Activated CD4-positive, CD25-positive, alpha-beta regulatory T cell treated with anti-CD3 and anti-CD28 coated beads, Interleukin-2, amount 50 U/mL, for 16 hours (primary cell): ENCODE data around the gene LTB4R2.
A peak's percentile ranks its signal among the peaks of the same experiment; 100 is the strongest.

Experiments used
- DNase-seq: peaks from one replicate; pipeline ENCODE4 v3.0.0-alpha.2; 2020; ENCODE audit warnings: low read depth, low spot score

Gene LTB4R2

GRCh38 chr14:24277606-24278321 lies 32.2 kb upstream of the LTB4R2 start:
- DNase-seq = no peak

GRCh38 chr14:24278424-24278823 lies 31.5 kb upstream of the LTB4R2 start:
- DNase-seq = no peak

GRCh38 chr14:24279301-24280186 lies 30.4 kb upstream of the LTB4R2 start:
- DNase-seq = no peak

GRCh38 chr14:24280797-24281460 lies 29.0 kb upstream of the LTB4R2 start:
- DNase-seq = no peak

- no peak for DNase-seq
Measured at GRCh38 chr14:24281636-24282035, 28.3 kb upstream of the LTB4R2 start.

- no peak for DNase-seq
Measured at GRCh38 chr14:24282736-24283135, 27.2 kb upstream of the LTB4R2 start.

- no peak for DNase-seq
Measured at GRCh38 chr14:24283796-24284460, 26.0 kb upstream of the LTB4R2 start.

GRCh38 chr14:24284501-24285035 lies 25.4 kb upstream of the LTB4R2 start:
- no peak for DNase-seq

- no peak for DNase-seq
Measured at GRCh38 chr14:24285351-24285750, 24.6 kb upstream of the LTB4R2 start.

GRCh38 chr14:24286996-24287395 lies 22.9 kb upstream of the LTB4R2 start:
- DNase-seq = no peak

- DNase-seq = no peak
Measured at GRCh38 chr14:24289649-24290280, 20.2 kb upstream of the LTB4R2 start.

- no peak for DNase-seq
Measured at GRCh38 chr14:24290746-24291145, 19.2 kb upstream of the LTB4R2 start.

GRCh38 chr14:24291446-24292117 lies 18.4 kb upstream of the LTB4R2 start:
- no peak for DNase-seq

GRCh38 chr14:24292118-24292807 lies 17.7 kb upstream of the LTB4R2 start:
- no peak for DNase-seq

- no peak for DNase-seq
Measured at GRCh38 chr14:24293525-24293924, 16.4 kb upstream of the LTB4R2 start.

GRCh38 chr14:24296341-24297157 lies 13.4 kb upstream of the LTB4R2 start:
- DNase-seq = peak; percentile 53

- no peak for DNase-seq
Measured at GRCh38 chr14:24297190-24297964, 12.6 kb upstream of the LTB4R2 start.

GRCh38 chr14:24298892-24299254 lies 11.1 kb upstream of the LTB4R2 start:
- DNase-seq = no peak
